ENCODE data around the gene TBX2.

- TF ChIP-seq POLR2A (IDR thresholded peaks at IDR 0.05) (no peak), CTCF (IDR thresholded peaks at IDR 0.05) (no peak)
Observed at GRCh38 chr17:61436995-61437704, 37.5 kb downstream of the TBX2 start.
